Heart right ventricle (tissue), 16 donors: ENCODE measurements around the gene POMC. TPM values are rescaled to one million over a fixed set of nuclear protein-coding genes. Genes with fewer than 3 reads are reported as not detected.

Experiments used
- ATAC-seq, 8 donors: fragments of 200-7000 bp; cut with Tn5 transposase; one replicate each; pipeline ENCODE4 v1.9.1; 2020; ENCODE audit warnings: mild to moderate bottlenecking in 8 of 8, moderate library complexity in 8 of 8, moderate number of reproducible peaks in 1 of 8
- DNase-seq, 2 donors: peaks; one replicate each; pipeline ENCODE4 v3.0.0-alpha.2; 2020
- H3K27ac ChIP-seq, 10 donors: fragments of 200-600 bp; sonication (generic) in 2 of 10; one replicate each; pipeline versions ENCODE4 v1.5.0 to v1.8.0; 2020 to 2022; ENCODE audit warnings: mild to moderate bottlenecking in 3 of 10
- H3K27me3 ChIP-seq, 7 donors: fragments of 200-600 bp; one replicate each; pipeline ENCODE4 v1.8.0; 2021 to 2022; ENCODE audit warnings: mild to moderate bottlenecking in 2 of 7
- H3K36me3 ChIP-seq, 9 donors: fragments of 200-600 bp; sonication (generic) in 1 of 9; one replicate each; pipeline versions ENCODE4 v1.5.0 to v1.8.0; 2020 to 2022; ENCODE audit warnings: mild to moderate bottlenecking in 2 of 9
- H3K4me1 ChIP-seq, 9 donors: fragments of 200-600 bp; sonication (generic) in 1 of 9; one replicate each; pipeline versions ENCODE4 v1.5.0 to v1.8.0; 2020 to 2022; ENCODE audit warnings: mild to moderate bottlenecking in 4 of 9
- H3K4me3 ChIP-seq, 10 donors: fragments of 200-600 bp; sonication (generic) in 2 of 10; one replicate each; pipeline versions ENCODE4 v1.5.0 to v1.8.0; 2020 to 2022; ENCODE audit warnings: mild to moderate bottlenecking in 7 of 10, moderate library complexity in 2 of 10
- H3K9me3 ChIP-seq, 11 donors: fragments of 200-600 bp in 10 of 11; sonication (generic) in 2 of 11; one replicate each; pipeline versions ENCODE4 v1.5.0 to v1.8.0; 2013 to 2022; ENCODE audit warnings: mild to moderate bottlenecking in 2 of 11, control low read depth in 1 of 11, moderate library complexity in 1 of 11
- WGBS, 2 donors: extraction: QIAGEN DNeasy Blood & Tissue Kit; methylation state at CpG; one replicate each; pipeline ENCODE4 v1.1.7; 2013; ENCODE audit warnings: inconsistent platforms in 1 of 2; 5-methylcytosine and 5-hydroxymethylcytosine counted together
- intact Hi-C, 10 donors: fragments of 100-400 bp; cut with DNase I; formaldehyde crosslinking; loops; one replicate each; pipeline versions ENCODE4 v1.11.1 to v1.14.2; 2022
- polyA plus RNA-seq, 2 donors: library from polyadenylated mRNA; stranded (reverse); fragments of 200-250 nt; gene quantifications; one replicate each; pipeline ENCODE4 v1.2.3, GENCODE V29; 2013
- total RNA-seq, 10 donors: library from RNA; stranded (reverse); fragmentation: NEBNext Ultra II Directional in 3 of 10; extraction: Animal tissue kit (Norgen Biotek cat#: 25700) in 3 of 10; gene quantifications; one replicate each; pipeline versions ENCODE4 v1.2.1 to v1.2.4, GENCODE V29; 2021 to 2023
- TF ChIP-seq, protein P1 (sequence below), 9 donors: fragments of 200-600 bp; sonication (generic) in 2 of 9; IDR thresholded peaks; one replicate each; pipeline versions ENCODE4 v1.5.0 to v1.8.0; 2021 to 2022; ENCODE audit warnings: antibody characterized with exemption in 9 of 9, mild to moderate bottlenecking in 5 of 9, moderate library complexity in 1 of 9
- donor health status: Arrhythmogenic right ventricular cardiomyopathy.
- donor health status: ischemic (EF 13 %, LVEDD 7.1; RV severe dilation, severe dysfunction).
- donor health status: healthy with polysubstance abuse.
- donor health status: DM: no; HTN: yes; CAD: no.
- donor health status: DM: no; HTN: no; CAD: no.
- donor health status: ischemic (EF 25% LVEDD 6.9; RV normal size, moderate dysfunction).
- donor health status: ischemic (EF 25% LVEDD 5.7; RV mildly dilated, moderate dysfunction).
- donor health status: healthy.
- donor health status: DM: yes; HTN: yes; CAD: no.
- donor health status: Ischemic cardiomyopathy.
- donor health status: ischemic (EF 35%, LVEDD 5.7; RV mildly dilated, moderate dysfunction).
- donor health status: nonischemic (EF 11% LVEDD 7.7; RV severe dilation, severe dysfunction).
- donor health status: DM: yes; HTN: yes; CAD: no.
- donor health status: PGD.
- donor health status: ischemic (EF 29% LVEDD 5.4; RV normal size, mild dysfunction).
- donor health status: nonischemic (EF 23%, LVEDD 6.1; RV moderate dilation, normal function).

The POMC gene
- total and polyA plus RNA-seq, 12 donors = 1.9 to 11.2 (median 5.6) TPM

DNA sequence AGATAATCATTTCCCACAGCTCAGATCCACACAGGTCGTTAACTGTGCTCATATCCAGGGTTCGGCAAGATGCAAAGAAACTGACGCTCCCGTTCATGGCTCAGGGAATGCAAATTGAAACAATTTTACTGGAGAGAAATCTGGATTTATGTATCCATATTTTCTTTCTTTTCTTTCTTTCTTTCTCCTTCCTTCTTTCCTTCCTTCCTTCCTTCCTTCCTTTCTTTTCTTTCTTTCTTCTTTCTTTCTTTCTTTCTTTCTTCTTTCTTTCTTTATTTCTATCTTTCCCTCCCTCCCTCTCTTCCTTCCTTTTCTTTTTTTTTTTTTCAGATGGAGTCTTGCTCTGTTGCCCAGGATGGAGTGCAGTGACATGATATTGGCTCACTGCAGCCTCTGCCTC is 20.0 kb upstream of the POMC start:
- no peak for ATAC-seq
- H3K27me3 ChIP-seq = no peaks in the 10 kb centered on the region
- no peak for DNase-seq
- intact Hi-C loops = no loop called here
- no peaks in the 10 kb centered on the region for H3K4me1 ChIP-seq
- TF ChIP-seq, protein P1, sequence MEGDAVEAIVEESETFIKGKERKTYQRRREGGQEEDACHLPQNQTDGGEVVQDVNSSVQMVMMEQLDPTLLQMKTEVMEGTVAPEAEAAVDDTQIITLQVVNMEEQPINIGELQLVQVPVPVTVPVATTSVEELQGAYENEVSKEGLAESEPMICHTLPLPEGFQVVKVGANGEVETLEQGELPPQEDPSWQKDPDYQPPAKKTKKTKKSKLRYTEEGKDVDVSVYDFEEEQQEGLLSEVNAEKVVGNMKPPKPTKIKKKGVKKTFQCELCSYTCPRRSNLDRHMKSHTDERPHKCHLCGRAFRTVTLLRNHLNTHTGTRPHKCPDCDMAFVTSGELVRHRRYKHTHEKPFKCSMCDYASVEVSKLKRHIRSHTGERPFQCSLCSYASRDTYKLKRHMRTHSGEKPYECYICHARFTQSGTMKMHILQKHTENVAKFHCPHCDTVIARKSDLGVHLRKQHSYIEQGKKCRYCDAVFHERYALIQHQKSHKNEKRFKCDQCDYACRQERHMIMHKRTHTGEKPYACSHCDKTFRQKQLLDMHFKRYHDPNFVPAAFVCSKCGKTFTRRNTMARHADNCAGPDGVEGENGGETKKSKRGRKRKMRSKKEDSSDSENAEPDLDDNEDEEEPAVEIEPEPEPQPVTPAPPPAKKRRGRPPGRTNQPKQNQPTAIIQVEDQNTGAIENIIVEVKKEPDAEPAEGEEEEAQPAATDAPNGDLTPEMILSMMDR (IDR thresholded peaks at IDR 0.05) = no peak
- no peak overlapping the region for H3K27ac ChIP-seq
- H3K9me3 ChIP-seq = no peaks in the 10 kb centered on the region
- WGBS, 2 donors = 70 to 73% methylated on average over 4 of the region's 4 CpGs
- no peak overlapping the region for H3K4me3 ChIP-seq
- H3K36me3 ChIP-seq = no peaks in the 10 kb centered on the region

DNA sequence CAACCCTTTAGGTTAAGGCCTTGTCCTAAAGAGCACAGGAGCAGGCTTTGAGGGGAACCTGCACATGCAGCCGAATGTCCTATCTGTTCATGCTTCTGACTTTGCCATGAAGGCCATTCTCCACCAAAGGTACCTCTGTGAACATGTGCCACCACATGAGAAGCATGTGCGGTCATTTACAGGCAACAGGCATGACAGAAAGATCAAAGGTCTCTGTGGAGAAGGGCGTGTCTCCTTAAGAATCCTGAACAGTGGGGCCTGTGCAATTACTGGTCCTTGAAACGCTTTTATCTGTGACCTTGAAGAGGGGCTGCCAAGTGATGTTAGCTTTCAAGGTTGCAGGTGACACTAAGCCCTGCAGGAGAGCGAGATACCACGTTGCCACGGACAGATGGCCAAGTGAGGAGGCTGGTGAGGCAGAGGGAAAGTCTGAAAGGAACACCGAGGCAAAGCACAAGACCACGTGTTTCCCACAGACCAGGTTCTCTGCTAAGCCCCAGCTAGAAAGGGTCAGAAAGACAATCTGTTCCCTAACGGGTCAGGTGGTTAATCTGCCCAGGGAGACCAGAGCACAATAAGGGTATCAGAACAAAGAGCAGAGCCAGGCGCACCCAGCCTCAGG is 19.5 kb upstream of the POMC start:
- no peaks in the 10 kb centered on the region for H3K36me3 ChIP-seq
- no peak overlapping the region for H3K4me3 ChIP-seq
- no peaks in the 10 kb centered on the region for H3K9me3 ChIP-seq
- WGBS, 2 donors = 64 to 74% methylated on average over 11 of the region's 11 CpGs
- ATAC-seq (no peak), DNase-seq (no peak)
- no peaks in the 10 kb centered on the region for H3K4me1 ChIP-seq
- TF ChIP-seq, protein P1 (IDR thresholded peaks at IDR 0.05) = no peak
- intact Hi-C loops = no loop called here
- no peaks in the 10 kb centered on the region for H3K27me3 ChIP-seq
- H3K27ac ChIP-seq = no peak overlapping the region

DNA sequence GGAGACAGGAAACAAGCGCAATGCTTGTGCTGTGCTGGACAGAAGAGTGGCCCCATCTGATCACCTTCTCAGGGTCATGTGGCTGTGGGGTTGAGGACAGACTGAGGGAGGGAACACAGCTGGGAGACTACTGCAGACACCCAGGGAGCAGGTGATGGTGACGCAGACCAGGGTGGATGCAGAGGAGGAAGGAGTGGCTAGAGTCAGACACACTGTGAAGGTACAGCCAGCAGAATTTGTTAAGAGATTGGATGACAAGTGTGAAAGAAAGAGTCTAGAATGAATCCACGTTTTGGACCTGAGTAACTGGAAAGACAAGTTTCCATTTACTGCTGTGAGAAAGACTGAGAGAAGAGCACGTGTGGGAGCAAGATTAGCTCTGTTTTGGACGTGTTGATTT is 15.9 kb upstream of the POMC start:
- TF ChIP-seq, protein P1 (IDR thresholded peaks at IDR 0.05) = no peak
- Histone ChIP-seq H3K27ac (no peak overlapping the region), H3K4me3 (no peak overlapping the region), H3K4me1 (no peaks in the 10 kb centered on the region), H3K27me3 (peaks cover 0 to 10% (median 0%) of the 10 kb centered on the region in 7 donors), H3K36me3 (no peaks in the 10 kb centered on the region), H3K9me3 (peaks cover 0 to 7% (median 0%) of the 10 kb centered on the region in 11 donors)
- no peak for DNase-seq
- 45 to 46% methylated on average over 5 of the region's 5 CpGs for WGBS, 2 donors
- no peak for ATAC-seq
- intact Hi-C loops = no loop called here

DNA sequence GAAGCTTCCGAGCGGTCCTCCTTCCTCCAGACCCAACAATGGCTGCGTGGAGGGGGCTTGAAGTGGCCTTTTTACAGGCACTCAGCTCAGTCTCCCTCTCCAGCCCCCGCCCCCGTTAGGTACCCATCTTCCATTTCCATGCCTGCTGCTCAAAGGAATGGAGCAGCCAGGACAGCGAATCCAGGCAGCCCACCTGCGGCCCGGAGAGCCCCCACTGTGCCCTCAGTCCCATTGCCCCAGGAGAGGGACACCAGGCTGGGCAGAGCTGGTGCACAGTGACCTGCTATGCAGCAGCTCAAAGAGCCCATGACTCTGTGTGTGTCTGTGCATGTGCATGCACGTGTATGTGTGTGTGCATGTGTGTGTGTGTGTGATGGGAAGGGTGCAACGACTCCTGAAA is 10.6 kb upstream of the POMC start:
- H3K27me3 ChIP-seq = peaks cover 0 to 30% (median 20%) of the 10 kb centered on the region in 7 donors
- TF ChIP-seq, protein P1 (IDR thresholded peaks at IDR 0.05) = no peak
- H3K36me3 ChIP-seq = no peaks in the 10 kb centered on the region
- no peak overlapping the region for H3K27ac ChIP-seq
- intact Hi-C loops = no loop called here
- DNase-seq = no peak
- H3K9me3 ChIP-seq = peaks cover 0 to 7% (median 0%) of the 10 kb centered on the region in 11 donors
- WGBS, 2 donors = 85 to 89% methylated on average over 10 of the region's 10 CpGs
- no peak for ATAC-seq
- no peak overlapping the region for H3K4me3 ChIP-seq
- no peaks in the 10 kb centered on the region for H3K4me1 ChIP-seq
